Mesendoderm (in vitro differentiated cells): ENCODE measurements around the gene TENM4.

Experiments
- DNase-seq: peaks from one replicate; pipeline ENCODE4 v3.0.0; 2013
- H2AK5ac ChIP-seq: 2 replicates; pipeline ENCODE4 v1.6.1; 2013; ENCODE audit warnings: low read length, inconsistent platforms
- H2BK120ac ChIP-seq: 2 replicates; pipeline ENCODE4 v1.6.1; 2013; ENCODE audit warnings: low read depth, mild to moderate bottlenecking, low read length, moderate library complexity, mixed read lengths
- H2BK15ac ChIP-seq: replicated peaks from 2 replicates; pipeline ENCODE4 v1.6.1; 2013; ENCODE audit warnings: low read depth, mild to moderate bottlenecking, moderate library complexity
- H2BK5ac ChIP-seq: 2 replicates; pipeline ENCODE4 v1.6.1; 2013; ENCODE audit warnings: low read length, inconsistent platforms
- H3K18ac ChIP-seq: 2 replicates; pipeline ENCODE4 v1.6.1; 2013; ENCODE audit warnings: mild to moderate bottlenecking, low read length, mixed read lengths
- H3K23ac ChIP-seq: one replicate; pipeline ENCODE4 v1.6.1; 2013; ENCODE audit warnings: low read length
- H3K27ac ChIP-seq: 2 replicates; pipeline ENCODE4 v1.5.1; 2013; ENCODE audit warnings: low read depth, mild to moderate bottlenecking, inconsistent platforms, low read length, moderate library complexity
- H3K27me3 ChIP-seq: 2 replicates; pipeline ENCODE4 v1.6.1; 2013; ENCODE audit warnings: low read length, control low read depth, mild to moderate bottlenecking, inconsistent platforms; ENCODE audit not compliant: insufficient read depth, poor library complexity
- H3K36me3 ChIP-seq: 2 replicates; pipeline ENCODE4 v1.6.1; 2013; ENCODE audit warnings: low read length, inconsistent platforms; ENCODE audit not compliant: control insufficient read depth, insufficient read depth
- H3K4ac ChIP-seq: one replicate; pipeline ENCODE4 v1.6.1; 2013; ENCODE audit warnings: low read depth, mild to moderate bottlenecking, low read length, moderate library complexity
- H3K4me1 ChIP-seq: 2 replicates; pipeline ENCODE4 v1.6.1; 2013; ENCODE audit warnings: low read depth, low read length, inconsistent platforms; ENCODE audit not compliant: control insufficient read depth
- H3K4me2 ChIP-seq: 2 replicates; pipeline ENCODE4 v1.6.1; 2013; ENCODE audit warnings: low read length
- H3K4me3 ChIP-seq: 2 replicates; pipeline ENCODE4 v1.5.1; 2013; ENCODE audit warnings: mild to moderate bottlenecking, low read length
- H3K56ac ChIP-seq: one replicate; pipeline ENCODE4 v1.6.1; 2013; ENCODE audit warnings: low read length
- H3K79me1 ChIP-seq: 2 replicates; pipeline ENCODE4 v1.6.1; 2013; ENCODE audit warnings: low read length, inconsistent platforms
- H3K79me2 ChIP-seq: 2 replicates; pipeline ENCODE4 v1.6.1; 2013; ENCODE audit warnings: mild to moderate bottlenecking, low read length; ENCODE audit not compliant: control insufficient read depth, insufficient read depth
- H3K9ac ChIP-seq: 2 replicates; pipeline ENCODE4 v1.6.1; 2013; ENCODE audit warnings: low read length, inconsistent platforms
- H4K5ac ChIP-seq: one replicate; pipeline ENCODE4 v1.6.1; 2013; ENCODE audit warnings: low read length
- H4K8ac ChIP-seq: one replicate; pipeline ENCODE4 v1.6.1; 2013; ENCODE audit warnings: low read depth, mild to moderate bottlenecking, control low read depth, low read length, moderate library complexity
- WGBS: extraction: QIAGEN DNeasy Blood & Tissue Kit; methylation state at CpG from one replicate; pipeline ENCODE4 v1.1.7; 2013; ENCODE audit warnings: low lambda C conversion rate, missing lambda C conversion rate; ENCODE audit not compliant: insufficient coverage; ENCODE audit errors: extremely low coverage; 5-methylcytosine and 5-hydroxymethylcytosine counted together

The TENM4 gene

GRCh38 chr11:79314906-79315689 is 125.7 kb downstream of the TENM4 start:
- no peak overlapping the region for H3K4ac ChIP-seq
- peak; percentile 70 for DNase-seq
- no peak overlapping the region for H2BK15ac ChIP-seq
- H3K79me1 ChIP-seq, result peaks cover 21% of the 10 kb centered on the region
- no peak overlapping the region for H3K23ac ChIP-seq
- H3K18ac ChIP-seq, result no peak overlapping the region
- no peak overlapping the region for H3K56ac ChIP-seq
- H2BK120ac ChIP-seq, result no peak overlapping the region
- no peaks in the 10 kb centered on the region for H3K36me3 ChIP-seq
- H3K9ac ChIP-seq, result no peak overlapping the region
- no peak overlapping the region for H3K4me3 ChIP-seq
- H3K27me3 ChIP-seq, result no peaks in the 10 kb centered on the region
- WGBS, result no CpG with 5 or more reads among the region's 8 CpGs
- peaks cover 4% of the 10 kb centered on the region for H3K79me2 ChIP-seq
- H4K8ac ChIP-seq, result no peak overlapping the region
- H2AK5ac ChIP-seq, result no peak overlapping the region
- no peak overlapping the region for H4K5ac ChIP-seq
- no peaks in the 10 kb centered on the region for H3K4me1 ChIP-seq
- H3K4me2 ChIP-seq, result no peak overlapping the region
- no peak overlapping the region for H2BK5ac ChIP-seq
- no peak overlapping the region for H3K27ac ChIP-seq

- no peak overlapping the region for H4K8ac ChIP-seq
- no peaks in the 10 kb centered on the region for H3K36me3 ChIP-seq
- H3K4me2 ChIP-seq, result no peak overlapping the region
- DNase-seq, result no peak
- no peaks in the 10 kb centered on the region for H3K27me3 ChIP-seq
- H3K79me2 ChIP-seq, result peaks cover 4% of the 10 kb centered on the region
- no peak overlapping the region for H3K56ac ChIP-seq
- no peak overlapping the region for H3K18ac ChIP-seq
- no CpG with 5 or more reads among the region's 4 CpGs for WGBS
- no peak overlapping the region for H3K9ac ChIP-seq
- H3K23ac ChIP-seq, result no peak overlapping the region
- H3K79me1 ChIP-seq, result peaks cover 17% of the 10 kb centered on the region
- no peak overlapping the region for H2AK5ac ChIP-seq
- no peak overlapping the region for H2BK15ac ChIP-seq
- no peak overlapping the region for H4K5ac ChIP-seq
- no peak overlapping the region for H2BK120ac ChIP-seq
- H2BK5ac ChIP-seq, result no peak overlapping the region
- H3K4me3 ChIP-seq, result no peak overlapping the region
- H3K27ac ChIP-seq, result no peak overlapping the region
- H3K4me1 ChIP-seq, result no peaks in the 10 kb centered on the region
- H3K4ac ChIP-seq, result no peak overlapping the region
Measured at GRCh38 chr11:79313530-79313913, 127.3 kb downstream of the TENM4 start.

GRCh38 chr11:79312617-79313529 is 128.0 kb downstream of the TENM4 start:
- no peak overlapping the region for H3K4me3 ChIP-seq
- H3K4me2 ChIP-seq, result no peak overlapping the region
- peaks cover 20% of the 10 kb centered on the region for H3K79me1 ChIP-seq
- no peak overlapping the region for H2BK120ac ChIP-seq
- no peak overlapping the region for H3K4ac ChIP-seq
- no peak overlapping the region for H4K8ac ChIP-seq
- no peak overlapping the region for H3K18ac ChIP-seq
- peaks cover 5% of the 10 kb centered on the region for H3K79me2 ChIP-seq
- no peak overlapping the region for H3K23ac ChIP-seq
- H2BK15ac ChIP-seq, result no peak overlapping the region
- H3K9ac ChIP-seq, result no peak overlapping the region
- no CpG with 5 or more reads among the region's 6 CpGs for WGBS
- H2AK5ac ChIP-seq, result no peak overlapping the region
- H4K5ac ChIP-seq, result no peak overlapping the region
- no peaks in the 10 kb centered on the region for H3K36me3 ChIP-seq
- H3K27ac ChIP-seq, result no peak overlapping the region
- H3K27me3 ChIP-seq, result no peaks in the 10 kb centered on the region
- no peak for DNase-seq
- no peak overlapping the region for H3K56ac ChIP-seq
- no peaks in the 10 kb centered on the region for H3K4me1 ChIP-seq
- no peak overlapping the region for H2BK5ac ChIP-seq

GRCh38 chr11:79311461-79311860 is 129.4 kb downstream of the TENM4 start:
- Histone ChIP-seq H3K4me3 (no peak overlapping the region), H3K27ac (no peak overlapping the region), H3K4me2 (no peak overlapping the region), H2AK5ac (no peak overlapping the region), H4K5ac (no peak overlapping the region), H3K4ac (no peak overlapping the region), H3K56ac (peak overlapping the region; percentile 61), H4K8ac (no peak overlapping the region), H2BK5ac (no peak overlapping the region), H2BK120ac (no peak overlapping the region), H3K18ac (no peak overlapping the region), H3K27me3 (no peaks in the 10 kb centered on the region), H3K79me1 (peaks cover 29% of the 10 kb centered on the region), H2BK15ac (no peak overlapping the region), H3K79me2 (peaks cover 6% of the 10 kb centered on the region), H3K36me3 (no peaks in the 10 kb centered on the region), H3K4me1 (no peaks in the 10 kb centered on the region), H3K9ac (no peak overlapping the region), H3K23ac (no peak overlapping the region)
- DNase-seq, result no peak
- no CpG with 5 or more reads among the region's 3 CpGs for WGBS

GRCh38 chr11:79309407-79309806 is 131.4 kb downstream of the TENM4 start:
- no peaks in the 10 kb centered on the region for H3K4me1 ChIP-seq
- H3K23ac ChIP-seq, result no peak overlapping the region
- no peak overlapping the region for H3K27ac ChIP-seq
- WGBS, result no CpG with 5 or more reads among the region's 5 CpGs
- no peak overlapping the region for H2BK5ac ChIP-seq
- H3K4me3 ChIP-seq, result no peak overlapping the region
- no peak overlapping the region for H3K56ac ChIP-seq
- peaks cover 6% of the 10 kb centered on the region for H3K79me2 ChIP-seq
- no peak overlapping the region for H2AK5ac ChIP-seq
- peak; percentile 30 for DNase-seq
- H3K27me3 ChIP-seq, result no peaks in the 10 kb centered on the region
- H3K79me1 ChIP-seq, result peaks cover 28% of the 10 kb centered on the region
- no peaks in the 10 kb centered on the region for H3K36me3 ChIP-seq
- H3K18ac ChIP-seq, result no peak overlapping the region
- H3K4ac ChIP-seq, result no peak overlapping the region
- no peak overlapping the region for H4K8ac ChIP-seq
- no peak overlapping the region for H2BK120ac ChIP-seq
- no peak overlapping the region for H3K4me2 ChIP-seq
- no peak overlapping the region for H2BK15ac ChIP-seq
- no peak overlapping the region for H4K5ac ChIP-seq
- H3K9ac ChIP-seq, result no peak overlapping the region
